ENCODE measurements around the gene TRMT6. TPM values are rescaled to one million over a fixed set of nuclear protein-coding genes. Genes with fewer than 3 reads are reported as not detected.

Gene TRMT6
- total RNA-seq: 4.4 and 6.0 TPM in 2 replicates

DNA sequence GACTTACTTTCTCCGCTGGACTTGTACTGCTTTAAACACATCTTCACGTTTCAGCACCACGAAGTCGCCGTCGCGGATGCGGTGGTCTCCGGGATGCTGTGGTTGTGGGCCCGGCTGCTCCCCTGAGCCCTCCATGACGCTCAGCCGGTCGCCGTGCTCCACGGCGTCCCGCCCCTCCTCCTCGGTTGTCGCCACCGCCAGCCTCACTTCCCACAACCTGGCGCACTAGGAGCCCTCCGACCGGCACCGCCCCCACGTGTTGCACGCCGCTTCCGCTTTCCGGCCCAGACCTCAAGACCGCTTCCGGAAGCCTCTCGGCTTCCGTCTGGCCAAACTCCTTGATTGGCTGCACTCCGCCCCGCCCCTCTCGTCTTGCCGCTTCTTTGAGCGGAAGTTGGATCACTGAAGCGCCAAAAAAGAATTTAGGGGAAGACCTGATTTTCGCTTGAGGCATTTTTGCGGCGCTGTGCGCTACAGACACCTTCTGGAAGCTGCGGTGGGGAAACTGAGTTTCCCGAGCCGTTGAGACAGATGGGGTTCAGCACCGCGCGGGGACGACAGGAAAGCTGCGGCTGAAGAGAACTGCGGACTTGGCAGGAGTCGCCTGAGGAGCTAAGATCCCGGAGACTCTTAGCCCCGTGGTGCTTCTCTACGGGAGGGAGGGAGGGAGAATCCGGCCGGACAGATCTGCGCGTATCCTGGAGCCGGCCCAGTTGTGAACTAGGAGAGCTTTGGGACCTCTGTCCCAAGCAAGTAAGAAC is at the start of gene TRMT6, which contains the start of gene MCM8:
Gene TRMT6 (minus strand): TSS at position 263 of the 761 bp plus-strand sequence. CDS start 128 bp downstream, at position 135.
Gene MCM8 (plus strand): TSS at position 382 of the 761 bp plus-strand sequence. CDS start 1,364 bp downstream, outside the sequence.
- DNase-seq (ENCODE audit: low read depth in 2 of 2): peak; percentile 96 to 97

- no peak for DNase-seq (ENCODE audit: low read depth in 2 of 2)
These were observed 49.5 kb upstream of the TRMT6 start for GRCh38 chr20:5999783-6000182.

- DNase-seq (ENCODE audit: low read depth in 2 of 2): no peak
These were observed 46.4 kb upstream of the TRMT6 start for GRCh38 chr20:5996765-5997164.

DNA sequence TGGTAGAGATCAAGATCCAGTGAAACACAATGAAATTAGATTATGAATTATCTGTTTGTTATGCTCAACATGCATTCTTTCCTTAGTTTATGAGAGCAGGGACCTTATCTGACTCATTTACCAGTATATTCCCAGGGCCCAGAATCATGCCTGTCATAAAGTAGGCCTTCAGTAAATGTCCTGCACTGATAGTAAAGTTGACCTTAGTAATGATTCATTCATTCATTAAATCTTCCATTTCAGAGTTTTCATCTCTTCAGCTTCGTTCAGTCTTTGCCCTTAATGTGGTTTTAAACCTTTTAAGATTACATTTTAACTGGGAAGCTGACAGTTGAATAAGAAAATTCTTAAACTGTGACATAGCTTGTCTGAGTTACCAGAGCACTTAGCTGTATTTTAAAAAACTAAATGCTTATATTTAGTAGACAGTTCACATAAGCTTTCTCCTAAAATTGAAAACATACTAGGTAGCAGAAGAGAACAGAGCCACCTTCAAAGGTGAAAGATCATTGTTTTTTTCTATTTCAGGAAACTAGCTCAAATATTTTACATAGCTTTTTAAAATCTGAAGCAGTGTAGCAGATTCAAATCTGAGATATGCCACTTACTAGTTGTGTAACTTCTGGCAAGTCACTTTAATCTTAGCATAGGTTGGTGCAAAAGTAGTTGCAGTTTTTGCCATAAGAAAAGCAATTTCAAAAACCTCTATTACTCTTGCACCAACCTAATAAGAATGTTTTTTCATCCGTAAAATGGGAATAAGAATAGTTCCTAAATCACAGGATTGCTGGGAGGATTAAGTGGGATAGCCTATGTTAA is 41.5 kb upstream of the TRMT6 start:
- peak; percentile 14 to 19 for DNase-seq (ENCODE audit: low read depth in 2 of 2)

- no peak for DNase-seq (ENCODE audit: low read depth in 2 of 2)
These were observed 40.6 kb upstream of the TRMT6 start for GRCh38 chr20:5990946-5991345.

DNA sequence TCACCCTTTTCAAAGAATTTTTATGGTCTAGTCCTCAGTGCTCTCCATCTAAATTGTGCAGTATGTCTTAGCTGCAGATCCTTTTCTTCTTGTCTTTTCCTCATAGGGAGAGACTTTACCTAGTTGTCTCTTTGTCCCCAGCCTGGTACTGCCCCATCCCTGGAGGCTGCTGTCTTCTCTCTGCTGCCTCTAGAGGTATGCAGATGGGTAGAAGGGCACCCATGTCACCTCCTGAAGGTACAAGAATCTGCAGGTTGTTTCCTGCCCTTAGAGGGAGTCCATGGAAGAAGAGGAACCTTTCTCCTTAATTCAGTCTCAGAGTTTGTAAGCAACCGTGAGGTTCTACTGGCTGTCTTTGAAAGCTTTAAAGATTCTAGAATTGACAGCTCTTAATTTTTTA is 39.2 kb upstream of the TRMT6 start:
- no peak for DNase-seq (ENCODE audit: low read depth in 2 of 2)

GRCh38 chr20:5987383-5987782 is 37.0 kb upstream of the TRMT6 start:
- no peak for DNase-seq (ENCODE audit: low read depth in 2 of 2)

- DNase-seq (ENCODE audit: low read depth in 2 of 2): no peak
These were observed 30.6 kb upstream of the TRMT6 start for GRCh38 chr20:5980720-5981538.

DNA sequence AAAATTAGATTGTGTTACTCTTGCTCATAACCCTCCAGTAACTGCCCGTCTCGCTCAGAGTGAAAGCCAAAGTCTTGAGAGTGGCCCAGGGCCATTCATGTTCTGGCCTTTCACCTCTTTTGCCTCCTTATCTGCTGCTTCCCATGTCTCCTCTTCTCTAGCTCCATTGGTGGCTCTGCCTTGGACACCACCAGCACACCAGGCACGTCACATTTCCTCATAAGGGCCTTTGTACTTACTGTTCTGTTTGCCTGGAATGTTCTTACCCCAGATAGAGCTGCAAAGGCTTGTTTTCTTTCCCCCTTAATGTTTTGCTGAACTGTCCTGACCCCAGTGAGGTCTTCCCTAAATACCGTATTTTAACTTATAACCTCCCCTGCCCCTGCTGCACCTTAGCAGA is 29.5 kb upstream of the TRMT6 start:
- no peak for DNase-seq (ENCODE audit: low read depth in 2 of 2)

- DNase-seq (ENCODE audit: low read depth in 2 of 2): no peak
These were observed 27.6 kb upstream of the TRMT6 start for GRCh38 chr20:5977975-5978374.

DNA sequence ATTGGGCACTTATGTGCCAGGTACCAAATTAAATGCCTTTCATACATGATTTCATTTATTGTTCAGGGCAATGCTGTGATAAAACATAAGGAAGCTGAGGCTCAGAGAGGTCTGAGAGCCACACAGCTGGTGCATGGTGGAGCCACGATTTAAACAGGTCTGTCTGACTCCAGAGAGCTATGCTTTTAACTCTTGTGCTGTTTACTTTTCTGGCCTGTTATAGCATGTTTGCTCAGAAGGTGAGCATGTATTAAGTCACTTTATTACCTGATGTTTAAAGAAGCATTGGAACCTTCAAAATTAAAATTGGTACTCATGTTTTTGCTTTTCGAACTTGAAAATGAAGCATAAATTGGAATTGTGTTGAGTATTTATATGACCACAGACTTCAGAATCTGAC is 26.9 kb upstream of the TRMT6 start:
- no peak for DNase-seq (ENCODE audit: low read depth in 2 of 2)

GRCh38 chr20:5975778-5976177 is 25.4 kb upstream of the TRMT6 start:
- DNase-seq (ENCODE audit: low read depth in 2 of 2): no peak

DNA sequence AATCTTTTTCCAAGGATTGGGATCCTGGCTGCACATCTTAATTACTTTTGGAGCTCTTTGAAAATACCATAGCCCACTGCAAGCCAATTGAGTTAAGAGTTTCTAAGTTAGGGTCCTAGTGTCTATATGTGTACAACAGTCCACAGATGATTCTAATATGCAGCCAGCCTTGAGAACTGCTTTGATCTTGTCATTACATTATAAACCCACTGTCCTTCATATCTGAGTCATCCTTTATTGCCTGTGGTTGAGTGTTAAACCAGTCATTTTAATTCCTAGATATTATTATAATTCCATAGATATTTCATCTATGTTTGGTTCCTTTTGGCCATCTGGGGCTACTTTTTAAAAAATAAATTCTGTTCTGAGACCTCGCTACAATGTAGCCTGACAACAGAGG is 24.2 kb upstream of the TRMT6 start:
- no peak for DNase-seq (ENCODE audit: low read depth in 2 of 2)

DNA sequence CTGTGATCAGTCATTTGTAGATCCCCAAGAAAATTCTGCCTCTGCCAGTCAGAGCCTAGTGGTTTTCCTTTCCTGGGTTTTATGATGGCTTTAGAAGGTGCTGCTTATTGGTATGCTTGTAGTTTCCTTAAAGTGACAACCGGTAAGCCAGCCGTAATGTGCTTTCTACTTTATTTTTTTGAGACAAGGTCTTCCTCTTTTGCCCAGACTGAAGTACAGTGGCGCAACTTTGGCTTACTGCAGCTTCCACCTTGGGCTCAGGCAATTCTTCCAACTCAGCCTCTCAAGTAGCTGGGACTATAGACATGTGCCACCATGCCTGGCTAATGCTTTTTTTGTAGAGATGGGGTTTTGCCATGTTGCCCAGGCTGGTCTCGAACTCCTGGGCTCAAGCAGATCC is 23.6 kb upstream of the TRMT6 start:
- DNase-seq (ENCODE audit: low read depth in 2 of 2): no peak

DNA sequence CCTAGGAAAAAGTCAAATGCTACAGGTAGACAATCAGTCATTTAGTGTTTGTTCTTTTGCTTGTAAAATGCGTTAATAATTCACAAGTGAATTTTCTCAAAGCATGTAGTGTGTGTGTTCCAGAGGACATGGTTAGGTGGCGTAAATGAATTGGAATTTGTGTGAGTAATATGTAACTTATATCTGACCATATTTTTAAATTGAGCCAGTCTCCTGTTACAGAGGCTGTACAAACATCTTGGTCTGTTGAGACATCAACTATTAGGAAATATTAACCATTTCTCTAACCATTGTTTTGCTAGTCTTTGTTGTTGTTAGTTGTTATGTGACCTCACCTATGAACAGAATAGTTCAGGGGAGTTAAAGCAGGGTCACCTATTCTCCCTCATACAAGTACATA is 22.8 kb upstream of the TRMT6 start:
- DNase-seq (ENCODE audit: low read depth in 2 of 2): no peak

- no peak for DNase-seq (ENCODE audit: low read depth in 2 of 2)
These were observed 20.9 kb upstream of the TRMT6 start for GRCh38 chr20:5971203-5971602.

DNA sequence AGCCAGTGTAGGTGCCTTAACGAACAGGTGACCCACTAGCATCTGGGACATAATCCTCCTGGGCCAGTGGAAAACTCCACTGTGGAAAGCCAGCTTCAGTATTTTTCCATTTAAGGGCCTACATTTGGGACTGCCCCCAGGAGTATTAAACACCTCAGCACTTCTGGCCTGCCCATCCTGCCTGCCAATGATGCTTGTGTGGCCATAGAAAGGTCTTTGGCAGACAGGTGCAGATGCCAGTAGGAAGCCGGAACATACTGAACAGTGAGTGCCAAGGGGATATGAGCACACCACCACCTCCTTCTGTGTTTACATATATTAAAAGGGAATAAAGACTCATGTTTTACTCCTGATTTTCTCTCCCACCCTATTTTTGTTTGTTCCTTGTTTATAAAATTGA is 20.0 kb upstream of the TRMT6 start:
- no peak for DNase-seq (ENCODE audit: low read depth in 2 of 2)

DNA sequence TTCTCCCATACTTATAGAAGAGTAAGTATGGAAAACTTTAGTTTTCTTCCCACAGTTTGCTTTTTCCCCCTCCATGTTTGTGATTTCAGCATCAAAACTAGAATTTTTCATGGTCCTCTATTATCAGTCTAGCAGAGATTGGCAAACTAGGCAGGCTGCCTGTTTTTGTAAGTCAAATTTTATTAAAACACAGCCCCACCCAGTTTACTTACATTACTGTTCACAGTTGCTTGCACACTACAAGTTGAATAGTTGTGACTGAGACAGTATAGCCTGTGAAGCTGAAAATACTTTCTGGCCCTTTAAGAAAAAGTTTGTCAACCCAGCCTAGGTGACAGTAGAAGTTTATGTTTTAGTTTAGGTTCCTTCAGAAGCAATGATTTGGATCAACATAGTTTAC is 19.6 kb upstream of the TRMT6 start:
- no peak for DNase-seq (ENCODE audit: low read depth in 2 of 2)

GRCh38 chr20:5969348-5969935 is 19.1 kb upstream of the TRMT6 start:
- no peak for DNase-seq (ENCODE audit: low read depth in 2 of 2)

- no peak for DNase-seq (ENCODE audit: low read depth in 2 of 2)
These were observed 18.1 kb upstream of the TRMT6 start for GRCh38 chr20:5968462-5968861.

- no peak for DNase-seq (ENCODE audit: low read depth in 2 of 2)
These were observed 17.1 kb upstream of the TRMT6 start for GRCh38 chr20:5967469-5967868.

DNA sequence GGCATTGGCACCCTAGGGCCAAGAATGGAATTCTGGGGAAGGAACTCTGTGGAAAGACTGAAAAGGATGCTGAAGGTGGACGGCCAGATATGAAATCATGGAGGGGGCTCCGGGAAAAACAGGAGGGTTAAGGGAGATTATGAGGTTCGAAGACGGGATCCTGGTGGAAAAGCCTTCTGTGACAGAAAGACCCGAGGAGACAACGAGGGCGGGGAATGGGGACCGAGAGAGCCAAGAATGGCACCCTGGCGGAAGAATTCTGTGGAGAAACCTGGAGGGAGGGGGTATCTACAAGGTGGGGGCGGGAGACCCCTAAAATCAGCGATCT is 426 bp downstream of the TRMT6 start:
- DNase-seq (ENCODE audit: low read depth in 2 of 2): no peak

Data from lung microvascular endothelial cell (primary cell).